Activated CD8-positive, alpha-beta memory T cell treated with anti-CD3 and anti-CD28 coated beads, Interleukin-2, amount 10 ng/mL, durations not matched to agents 7 days and 5 days (primary cell): ENCODE measurements around the gene FAM131C. TPM values are rescaled to one million over a fixed set of nuclear protein-coding genes. Genes with fewer than 3 reads are reported as not detected.

Experiments used
- ATAC-seq: fragments of 150-1000 bp; cut with Tn5 transposase; one replicate; pipeline ENCODE4 v1.10.0; 2021; ENCODE audit warnings: moderate library complexity
- CTCF ChIA-PET: fragments of 350-600 bp; sonication (Branson Sonifier 250); formaldehyde crosslinking; loops from one replicate; lab custom pipeline; 2021; ENCODE audit warnings: antibody characterized with exemption; lab: Charles Lee
- DNase-seq: peaks from one replicate; pipeline ENCODE4 v3.0.0-alpha.2; 2020
- H3K27ac Mint-ChIP-seq: one replicate; pipeline ENCODE4 v1.8.0; 2021; ENCODE audit warnings: mild to moderate bottlenecking, mixed read lengths
- H3K27me3 Mint-ChIP-seq: one replicate; pipeline ENCODE4 v1.8.0; 2021; ENCODE audit warnings: mixed read lengths
- H3K36me3 Mint-ChIP-seq: one replicate; pipeline ENCODE4 v1.8.0; 2021; ENCODE audit warnings: mild to moderate bottlenecking, mixed read lengths
- H3K4me1 Mint-ChIP-seq: one replicate; pipeline ENCODE4 v1.8.0; 2021; ENCODE audit warnings: mixed read lengths
- H3K4me3 Mint-ChIP-seq: one replicate; pipeline ENCODE4 v1.8.0; 2021; ENCODE audit warnings: mild to moderate bottlenecking, moderate library complexity, mixed read lengths
- H3K9me3 Mint-ChIP-seq: one replicate; pipeline ENCODE4 v1.8.0; 2022; ENCODE audit warnings: low read depth, mixed read lengths
- total RNA-seq, 2 experiments: library from RNA; stranded (reverse); gene quantifications; one replicate each; pipeline ENCODE4 v1.2.3, GENCODE V29; 2021

The FAM131C gene
- total RNA-seq, 2 experiments from 2014 or later, result 0.91 to 1.8 TPM

DNA sequence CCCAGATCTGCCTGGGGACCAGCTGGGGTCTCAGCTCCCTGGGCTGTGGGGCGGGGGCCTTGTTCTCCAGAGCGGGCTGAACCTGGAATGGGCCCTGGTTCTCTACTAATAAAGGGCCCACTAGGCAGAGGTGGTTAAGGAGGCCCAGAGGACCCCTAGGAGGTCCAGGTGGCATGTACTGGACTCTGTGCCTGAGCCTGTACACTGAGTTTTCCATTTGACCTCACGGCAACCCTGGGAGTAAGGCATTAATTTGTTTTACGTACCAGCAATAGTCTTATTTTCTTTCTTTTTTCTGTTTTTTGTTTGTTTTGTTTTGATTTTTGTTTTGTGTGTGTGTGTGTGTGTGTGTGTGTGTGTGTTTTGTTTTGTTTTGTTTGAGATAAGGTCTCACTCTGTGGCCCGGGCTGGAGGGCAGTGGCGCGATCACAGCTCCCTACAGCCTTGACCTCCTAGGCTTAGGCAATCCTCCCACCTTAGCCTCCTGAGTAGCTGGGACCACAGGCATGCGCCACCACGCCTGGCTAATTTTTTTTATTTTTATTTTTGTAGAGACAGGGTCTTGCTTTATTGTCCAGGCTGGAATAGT, 19.6 kb upstream of the FAM131C start:
- no peaks in the 10 kb centered on the region for H3K36me3 Mint-ChIP-seq
- DNase-seq, result no peak
- H3K27ac Mint-ChIP-seq, result no peak overlapping the region
- CTCF ChIA-PET, result interaction anchor here (0.6 to 1.6 kb wide), 4 partner anchors 14 to 107 kb away, joined by 3 to 5 read pairs (median 4); no protein-coding TSS in a partner anchor
- no peaks in the 10 kb centered on the region for H3K4me1 Mint-ChIP-seq
- ATAC-seq, result no peak
- no peaks in the 10 kb centered on the region for H3K9me3 Mint-ChIP-seq
- no peak overlapping the region for H3K4me3 Mint-ChIP-seq
- peaks cover 24% of the 10 kb centered on the region for H3K27me3 Mint-ChIP-seq

DNA sequence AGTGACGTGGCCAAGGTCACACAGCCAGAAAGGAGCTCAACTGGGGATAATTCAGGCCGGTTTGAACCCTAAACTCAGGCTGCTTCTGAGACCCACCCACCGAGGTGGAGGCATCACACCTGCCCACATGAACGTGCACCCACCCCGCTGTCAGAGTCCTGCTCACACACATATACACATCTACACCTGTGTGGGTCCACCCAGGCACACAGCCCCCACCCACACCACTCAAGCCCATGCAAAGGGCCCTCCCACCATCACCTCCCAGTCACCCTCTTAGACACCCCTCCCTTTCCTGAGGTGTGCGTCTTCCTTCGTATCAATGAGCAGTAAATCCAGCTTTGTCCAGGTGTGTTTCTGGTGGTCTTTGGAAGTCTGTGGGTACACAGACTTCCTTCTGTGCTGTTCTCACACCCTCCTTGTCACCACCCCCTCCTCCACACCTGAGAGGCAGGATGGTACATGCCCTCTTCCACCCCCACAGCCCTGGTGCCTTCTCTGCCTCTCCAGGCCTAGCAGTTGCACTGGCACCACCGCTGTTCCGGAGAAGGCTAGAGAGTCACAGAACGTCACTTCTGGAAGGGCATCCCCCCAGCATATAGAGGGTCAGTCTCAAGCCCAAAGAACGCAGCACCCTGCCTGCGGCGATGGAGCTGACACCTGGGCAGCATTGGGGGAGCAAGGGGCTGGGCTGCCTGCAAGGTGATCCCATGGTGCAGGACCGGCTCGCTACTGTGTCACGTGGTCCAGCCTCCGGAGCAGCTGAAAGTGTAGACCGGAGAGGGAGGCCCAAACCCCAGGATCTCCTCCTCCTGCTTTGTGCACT, 18.9 kb upstream of the FAM131C start:
- H3K36me3 Mint-ChIP-seq, result no peaks in the 10 kb centered on the region
- no peak overlapping the region for H3K27ac Mint-ChIP-seq
- ATAC-seq (no peak), DNase-seq (no peak)
- H3K4me3 Mint-ChIP-seq, result no peak overlapping the region
- H3K4me1 Mint-ChIP-seq, result no peaks in the 10 kb centered on the region
- H3K27me3 Mint-ChIP-seq, result peaks cover 24% of the 10 kb centered on the region
- H3K9me3 Mint-ChIP-seq, result no peaks in the 10 kb centered on the region
- CTCF ChIA-PET, result interaction anchor here (1.3 to 1.6 kb wide), 2 partner anchors 13 to 93 kb away, joined by 3 to 5 read pairs; no protein-coding TSS in a partner anchor

GRCh38 chr1:16091296-16091695, 17.8 kb upstream of the FAM131C start:
- Mint-ChIP-seq H3K27me3 (peaks cover 18% of the 10 kb centered on the region), H3K4me1 (no peaks in the 10 kb centered on the region), H3K9me3 (no peaks in the 10 kb centered on the region), H3K27ac (no peak overlapping the region), H3K4me3 (no peak overlapping the region), H3K36me3 (no peaks in the 10 kb centered on the region)
- DNase-seq (no peak), ATAC-seq (no peak)
- CTCF ChIA-PET, result no interaction called here

- no peaks in the 10 kb centered on the region for H3K4me1 Mint-ChIP-seq
- CTCF ChIA-PET, result no interaction called here
- H3K27me3 Mint-ChIP-seq, result peaks cover 9% of the 10 kb centered on the region
- no peaks in the 10 kb centered on the region for H3K9me3 Mint-ChIP-seq
- no peaks in the 10 kb centered on the region for H3K36me3 Mint-ChIP-seq
- DNase-seq (no peak), ATAC-seq (no peak)
- H3K27ac Mint-ChIP-seq, result no peak overlapping the region
- H3K4me3 Mint-ChIP-seq, result no peak overlapping the region
Measured at GRCh38 chr1:16090076-16090826, 16.8 kb upstream of the FAM131C start.

GRCh38 chr1:16088996-16089395, 15.5 kb upstream of the FAM131C start:
- Mint-ChIP-seq H3K27ac (no peak overlapping the region), H3K36me3 (no peaks in the 10 kb centered on the region), H3K27me3 (peaks cover 6% of the 10 kb centered on the region), H3K4me1 (no peaks in the 10 kb centered on the region), H3K9me3 (no peaks in the 10 kb centered on the region), H3K4me3 (no peak overlapping the region)
- DNase-seq (no peak), ATAC-seq (no peak)
- CTCF ChIA-PET, result no interaction called here

DNA sequence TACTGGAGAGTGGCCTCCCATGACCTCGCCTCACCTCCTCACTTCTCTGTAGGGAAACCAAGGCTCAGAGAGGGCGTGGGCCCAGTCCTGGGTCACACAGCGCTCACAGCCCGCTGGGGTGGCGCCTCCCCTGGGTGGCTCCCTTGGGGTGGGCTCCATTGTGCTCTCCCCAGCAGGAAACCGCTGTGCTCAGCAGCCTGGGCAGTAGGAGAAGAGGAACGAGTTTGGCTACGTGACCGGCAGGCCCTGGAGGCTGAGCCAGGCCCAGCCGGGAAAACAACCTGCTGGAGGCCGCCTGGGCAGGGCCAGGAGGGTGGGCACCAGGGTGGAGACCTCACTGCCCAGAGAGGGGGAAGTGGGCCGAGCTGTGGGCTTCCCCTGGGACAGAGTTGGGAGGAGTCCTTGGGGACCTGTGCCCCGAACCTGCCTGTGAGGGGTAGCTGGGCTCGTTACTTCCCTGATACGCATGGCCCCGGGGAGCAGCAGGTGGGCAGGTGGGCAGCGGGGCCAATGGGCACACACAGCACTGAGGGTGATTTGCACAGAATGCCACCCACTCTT, 15.0 kb upstream of the FAM131C start:
- Mint-ChIP-seq H3K4me1 (no peaks in the 10 kb centered on the region), H3K27me3 (peaks cover 2% of the 10 kb centered on the region), H3K36me3 (no peaks in the 10 kb centered on the region), H3K27ac (no peak overlapping the region), H3K9me3 (no peaks in the 10 kb centered on the region), H3K4me3 (no peak overlapping the region)
- ATAC-seq (no peak), DNase-seq (no peak)
- CTCF ChIA-PET, result no interaction called here

DNA sequence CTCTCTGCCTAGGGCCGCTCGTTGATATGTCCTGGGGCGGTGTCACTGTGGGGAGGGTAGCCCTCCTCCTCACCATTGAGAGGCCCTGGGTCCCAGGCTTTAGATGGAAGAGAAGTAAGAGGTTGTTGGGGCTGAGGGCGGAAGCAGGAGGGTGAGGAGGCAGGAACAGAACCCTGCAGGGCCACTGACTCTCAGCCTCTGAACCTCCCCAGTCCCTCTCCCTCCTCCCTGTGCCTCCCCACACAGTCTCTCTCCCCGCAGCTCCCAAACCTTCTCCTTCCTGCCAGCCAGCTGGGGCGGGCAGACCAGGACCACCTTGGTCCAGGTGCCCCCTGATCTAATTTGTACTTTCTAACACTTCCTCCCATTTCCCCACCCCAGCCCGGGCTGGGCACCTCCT, 14.3 kb upstream of the FAM131C start:
- H3K27me3 Mint-ChIP-seq, result no peaks in the 10 kb centered on the region
- no peak overlapping the region for H3K4me3 Mint-ChIP-seq
- H3K4me1 Mint-ChIP-seq, result no peaks in the 10 kb centered on the region
- no peak for DNase-seq
- no peak for ATAC-seq
- H3K27ac Mint-ChIP-seq, result no peak overlapping the region
- CTCF ChIA-PET, result interaction anchor here (10.9 kb wide), 1 partner anchor 98 kb away, joined by 259 read pairs; no protein-coding TSS in a partner anchor
- no peaks in the 10 kb centered on the region for H3K9me3 Mint-ChIP-seq
- H3K36me3 Mint-ChIP-seq, result no peaks in the 10 kb centered on the region

DNA sequence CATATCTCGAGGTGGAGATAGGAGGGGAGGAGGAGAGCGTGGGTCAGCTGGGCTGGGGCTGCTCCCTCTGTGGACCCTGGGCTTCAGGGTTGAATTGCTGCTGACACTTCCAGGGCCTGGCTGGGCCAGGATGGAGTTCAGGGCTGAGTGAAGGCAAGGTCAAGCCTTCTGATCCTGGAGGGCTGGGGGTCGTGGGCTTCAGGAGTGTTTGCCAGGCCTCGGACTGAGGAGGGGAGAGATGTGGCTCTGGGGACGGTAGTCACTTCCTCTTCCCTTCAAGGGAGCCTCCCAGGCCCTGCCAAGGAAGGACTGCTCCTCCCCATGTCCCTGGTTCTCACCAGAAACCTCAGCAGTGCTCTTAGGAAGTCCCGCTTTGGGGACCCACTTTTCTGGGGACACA, 12.1 kb upstream of the FAM131C start:
- DNase-seq (no peak), ATAC-seq (no peak)
- Mint-ChIP-seq H3K9me3 (no peaks in the 10 kb centered on the region), H3K4me1 (no peaks in the 10 kb centered on the region), H3K36me3 (no peaks in the 10 kb centered on the region), H3K4me3 (no peak overlapping the region), H3K27me3 (no peaks in the 10 kb centered on the region), H3K27ac (no peak overlapping the region)
- CTCF ChIA-PET, result interaction anchor here (1.0 to 10.9 kb wide), 2 partner anchors 8 to 101 kb away, joined by 3 to 259 read pairs; no protein-coding TSS in a partner anchor

GRCh38 chr1:16083486-16083885, 10.0 kb upstream of the FAM131C start:
- no peak for ATAC-seq
- Mint-ChIP-seq H3K27me3 (no peaks in the 10 kb centered on the region), H3K4me3 (no peak overlapping the region), H3K36me3 (no peaks in the 10 kb centered on the region), H3K9me3 (no peaks in the 10 kb centered on the region), H3K4me1 (peaks cover 9% of the 10 kb centered on the region), H3K27ac (no peak overlapping the region)
- DNase-seq, result no peak
- CTCF ChIA-PET, result interaction anchor here (1.0 to 10.9 kb wide), 10 partner anchors 13 to 280 kb away, joined by 3 to 259 read pairs (median 7); partner anchors contain the start of gene FAM131C

DNA sequence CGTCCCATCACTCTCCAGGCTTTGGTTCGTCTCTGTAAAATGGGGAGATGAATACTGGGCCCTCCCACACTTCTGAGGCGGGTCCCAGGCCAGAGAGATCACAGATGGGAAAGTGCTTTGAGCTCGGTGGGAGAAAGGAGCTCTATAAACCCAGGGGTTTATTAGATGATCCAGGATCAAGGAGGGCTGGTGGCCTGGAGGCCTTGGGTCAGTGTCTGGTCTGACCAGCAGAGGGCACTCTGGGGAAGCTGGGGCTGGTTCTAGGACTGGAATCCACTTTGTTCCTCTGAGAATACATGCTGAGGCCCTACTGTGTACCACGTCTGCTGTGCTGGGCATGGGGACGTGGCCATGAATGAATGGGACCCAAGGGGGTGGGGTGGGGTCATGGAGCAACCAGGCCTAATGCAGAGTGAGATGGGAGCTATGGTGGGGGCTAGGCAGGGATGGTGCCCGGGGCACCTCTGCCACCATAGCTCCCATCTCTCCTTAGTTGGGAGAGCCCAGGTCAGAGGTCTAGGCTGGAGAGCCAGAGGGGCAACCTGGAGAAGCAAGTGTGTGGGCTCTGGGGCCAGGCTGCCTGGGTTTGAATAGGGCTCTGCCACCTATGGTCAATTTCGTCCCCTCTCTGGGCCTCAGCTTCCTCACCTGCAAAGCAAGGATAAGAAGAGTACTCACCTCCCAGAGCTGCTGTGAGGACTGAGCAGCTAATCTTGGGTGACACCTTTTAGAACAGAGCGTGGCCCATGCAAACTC, 9.0 kb upstream of the FAM131C start:
- CTCF ChIA-PET, result interaction anchor here (0.7 to 10.9 kb wide), 30 partner anchors 12 to 402 kb away, joined by 3 to 259 read pairs (median 4); partner anchors contain the start of genes EPHA2 and FAM131C
- H3K4me3 Mint-ChIP-seq, result no peak overlapping the region
- no peak overlapping the region for H3K27ac Mint-ChIP-seq
- peaks cover 9% of the 10 kb centered on the region for H3K4me1 Mint-ChIP-seq
- no peaks in the 10 kb centered on the region for H3K9me3 Mint-ChIP-seq
- DNase-seq (peak; percentile 76), ATAC-seq (peak; percentile 39)
- H3K36me3 Mint-ChIP-seq, result no peaks in the 10 kb centered on the region
- H3K27me3 Mint-ChIP-seq, result no peaks in the 10 kb centered on the region

DNA sequence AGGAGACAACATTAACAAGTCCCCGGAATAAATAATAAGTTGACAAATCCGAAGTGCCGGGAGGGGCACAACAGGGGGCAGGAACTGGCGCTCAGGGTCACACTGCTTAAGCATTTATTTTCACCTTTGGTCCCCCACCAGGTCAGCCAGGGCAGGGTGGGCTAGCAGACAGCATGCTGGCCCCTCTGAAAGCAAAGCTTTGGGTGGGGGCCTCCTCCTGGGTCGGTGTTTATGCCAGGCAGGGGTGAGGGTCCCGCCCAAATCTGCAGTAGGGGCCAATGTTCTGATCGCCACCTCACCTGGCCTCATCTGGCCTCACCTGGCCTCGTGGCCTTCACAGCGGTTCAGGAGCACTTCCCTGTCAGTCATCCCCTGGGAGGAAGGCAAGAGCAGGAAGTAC, 8.2 kb upstream of the FAM131C start:
- CTCF ChIA-PET, result interaction anchor here (0.7 to 10.9 kb wide), 21 partner anchors 12 to 402 kb away, joined by 3 to 259 read pairs (median 4); partner anchors contain the start of genes EPHA2 and FAM131C
- Mint-ChIP-seq H3K4me3 (no peak overlapping the region), H3K27me3 (no peaks in the 10 kb centered on the region), H3K27ac (no peak overlapping the region), H3K4me1 (peaks cover 9% of the 10 kb centered on the region), H3K9me3 (no peaks in the 10 kb centered on the region), H3K36me3 (no peaks in the 10 kb centered on the region)
- DNase-seq, result no peak
- no peak for ATAC-seq

DNA sequence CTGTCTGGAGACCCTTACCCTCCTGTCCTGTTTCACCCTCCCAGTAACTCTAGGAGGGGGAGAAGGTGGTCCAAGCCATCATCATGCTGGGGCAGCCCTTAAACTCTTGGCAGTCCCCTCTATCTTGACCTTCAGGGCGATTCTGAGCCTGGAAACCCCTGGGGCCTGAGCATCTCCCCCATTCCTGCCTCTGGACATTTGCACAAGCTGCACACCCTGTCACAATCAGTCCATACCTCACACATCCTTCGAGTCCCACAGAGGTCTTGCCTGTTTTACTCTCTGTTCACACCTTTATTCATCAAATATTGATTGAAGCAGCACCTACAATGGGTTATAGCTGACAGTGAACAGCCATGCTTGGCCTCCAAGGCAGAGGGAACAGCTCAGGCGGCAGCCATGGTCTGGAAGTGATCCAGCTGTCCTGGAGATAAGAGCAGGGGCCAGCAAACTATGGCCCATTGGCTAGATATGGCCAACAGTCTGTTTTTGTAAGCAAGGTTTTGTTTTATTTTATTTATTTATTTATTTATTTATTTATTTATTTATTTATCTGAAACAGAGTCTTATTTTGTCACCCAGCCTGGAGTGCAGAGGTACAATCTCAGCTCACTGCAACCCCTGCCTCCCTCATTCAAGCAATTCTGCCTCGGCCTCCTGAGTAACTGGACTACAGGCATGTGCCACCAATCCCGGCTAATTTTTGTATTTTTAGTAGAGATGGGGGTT, 7.1 kb upstream of the FAM131C start:
- Mint-ChIP-seq H3K27ac (no peak overlapping the region), H3K4me3 (no peak overlapping the region), H3K27me3 (peaks cover 2% of the 10 kb centered on the region), H3K4me1 (peaks cover 9% of the 10 kb centered on the region), H3K36me3 (no peaks in the 10 kb centered on the region), H3K9me3 (no peaks in the 10 kb centered on the region)
- no peak for DNase-seq
- ATAC-seq, result no peak
- CTCF ChIA-PET, result interaction anchor here (0.9 to 10.9 kb wide), 8 partner anchors 11 to 283 kb away, joined by 3 to 259 read pairs (median 28); partner anchors contain the start of gene FAM131C
